Activated T-helper 1 cell treated with anti-CD3 and anti-CD28 coated beads, Interleukin-12 subunit alpha, Interleukin-12 subunit beta, Interleukin-2, Interleukin-4 antibody, amounts not matched to agents 30 ng/mL and 10 ng/mL and 1 ng/mL, durations not matched to agents 14 hours and 24 hours and 36 hours (primary cell): ENCODE data around the gene TMEM120A. TPM values are rescaled to one million over a fixed set of nuclear protein-coding genes. Genes with fewer than 3 reads are reported as not detected.

ENCODE experiments used
- total RNA-seq: library from RNA; stranded (reverse); gene quantifications from 2 replicates; pipeline ENCODE4 v1.2.3, GENCODE V29; 2022

TMEM120A gene
- total RNA-seq, 1 donor from 2014 or later, result 49.9 TPM

Other genes starting within 250 kb of the TMEM120A start
- not detected in 2 replicates for gene CCL26, start 222.4 kb downstream of the TMEM120A start, total RNA-seq
- gene CCL24, start 180.8 kb downstream of the TMEM120A start, total RNA-seq, result not detected in 2 replicates
- 59.9 and 63.9 TPM in 2 replicates for gene RHBDD2, start 115.6 kb downstream of the TMEM120A start, total RNA-seq
- gene POR, start 79.4 kb downstream of the TMEM120A start, total RNA-seq, result 84.4 and 91.2 TPM in 2 replicates
- gene STYXL1, start 53.4 kb upstream of the TMEM120A start, total RNA-seq, result 35.3 and 38.7 TPM in 2 replicates
- gene MDH2, start 53.5 kb upstream of the TMEM120A start, total RNA-seq, result 249 and 292 TPM in 2 replicates
- not detected in 2 replicates for gene SRRM3, start 207.3 kb upstream of the TMEM120A start, total RNA-seq